GM10248 (cell line): ENCODE data around the gene UTY.

ENCODE experiments used
- CTCF ChIA-PET: fragments of 300-600 bp; sonication (Branson Sonifier 250); formaldehyde crosslinking; extraction: SDS; loops from one replicate; lab custom pipeline; 2021; ENCODE audit warnings: antibody characterized with exemption; lab: Yijun Ruan, JAX
- POLR2A ChIA-PET: fragments of 350-650 bp; sonication (Branson Sonifier 250); formaldehyde crosslinking; extraction: SDS; loops from one replicate; lab custom pipeline; 2020; ENCODE audit warnings: antibody characterized with exemption; lab: Yijun Ruan, JAX
- DNase-seq: peaks from one replicate; pipeline ENCODE4 v3.0.0; 2012; ENCODE audit errors: extremely low spot score
- CTCF ChIP-seq: IDR thresholded peaks from 2 replicates; pipeline ENCODE4 v1.5.1; 2012; ENCODE audit warnings: mild to moderate bottlenecking, low read depth; ENCODE audit errors: extremely low read depth, missing control alignments, control extremely low read depth

Gene UTY

GRCh38 chrY:13443146-13443545 lies 36.7 kb downstream of the UTY start:
- no peak for DNase-seq
- CTCF ChIA-PET, result no interaction called here
- no peak for TF ChIP-seq CTCF
- POLR2A ChIA-PET, result no interaction called here

GRCh38 chrY:13440811-13441210 lies 39.0 kb downstream of the UTY start:
- POLR2A ChIA-PET, result no interaction called here
- TF ChIP-seq CTCF, result no peak
- CTCF ChIA-PET, result interaction anchor here (2.1 kb wide), 1 partner anchor 12 kb away, joined by 4 read pairs; no protein-coding TSS in a partner anchor
- DNase-seq, result no peak

GRCh38 chrY:13435968-13436937 lies 43.6 kb downstream of the UTY start:
- peak; percentile 27 for DNase-seq

GRCh38 chrY:13435206-13435967 lies 44.4 kb downstream of the UTY start:
- ChIA-PET CTCF (interaction anchor here (1.0 to 2.6 kb wide), 4 partner anchors 10 to 28 kb away, joined by 3 to 12 read pairs (median 4); no protein-coding TSS in a partner anchor), POLR2A (no interaction called here)
- TF ChIP-seq CTCF, result no peak
- DNase-seq, result no peak

More at GRCh38 chrY:13435968-13436937, 43.6 kb downstream of the UTY start:
- POLR2A ChIA-PET, result no interaction called here
- CTCF ChIA-PET, result interaction anchor here (0.8 to 2.6 kb wide), 6 partner anchors 9 to 292 kb away, joined by 3 to 12 read pairs (median 3); no protein-coding TSS in a partner anchor
- TF ChIP-seq CTCF, result peak; percentile 30

- ChIA-PET POLR2A (no interaction called here), CTCF (no interaction called here)
- no peak for DNase-seq
- TF ChIP-seq CTCF, result no peak
Measured at GRCh38 chrY:13432293-13433025, 47.4 kb downstream of the UTY start.

GRCh38 chrY:13429551-13429950 lies 50.3 kb downstream of the UTY start:
- CTCF ChIA-PET, result no interaction called here
- POLR2A ChIA-PET, result no interaction called here
- no peak for TF ChIP-seq CTCF
- DNase-seq, result no peak
